HepG2 (cell line): ENCODE measurements around the gene CCNF. TPM values are rescaled to one million over a fixed set of nuclear protein-coding genes. Genes with fewer than 3 reads are reported as not detected.

Experiments used
- ATAC-seq: fragments of 200-7000 bp; cut with Tn5 transposase; 3 replicates; pipeline ENCODE4 v1.9.1; 2020; ENCODE audit warnings: mild to moderate bottlenecking, moderate library complexity
- BruUV-seq: library from RNA; stranded (reverse); fragments of 400-500 nt; replicated peaks from 2 replicates; lab custom pipeline; 2021; lab: Mats Ljungman, UMichigan
- CTCF ChIA-PET: fragments of 300-600 bp; formaldehyde crosslinking; extraction: SDS; loops from one replicate; lab custom pipeline; 2021; ENCODE audit warnings: low total read pairs, inconsistent platforms, low intra/inter-chr PET ratio; lab: Yijun Ruan, JAX
- POLR2A ChIA-PET: fragments of 350-600 bp; sonication (Branson Sonifier 250); formaldehyde crosslinking; loops from one replicate; lab custom pipeline; 2020; ENCODE audit warnings: antibody characterized with exemption, inconsistent platforms; lab: Yijun Ruan, JAX
- DNase-seq: peaks from one replicate; pipeline ENCODE4 v3.0.0-alpha.2; 2015; ENCODE audit warnings: low spot score
- FAIRE-seq: peaks from 3 replicates; lab custom pipeline; 2011; peaks lifted over from hg19 to GRCh38; lab: Jason Lieb, UNC
- H2AFZ ChIP-seq: one replicate; pipeline ENCODE4 v1.6.1; 2011; ENCODE audit warnings: low read length, inconsistent platforms
- H3K27ac ChIP-seq: fragments of 300-600 bp; 3 replicates; pipeline ENCODE4 v1.8.0; 2011; ENCODE audit warnings: mixed run types, mild to moderate bottlenecking, mixed read lengths, low read length, inconsistent platforms; ENCODE audit not compliant: insufficient read depth; ENCODE audit errors: extremely low read length
- H3K27me3 ChIP-seq, 2 experiments: fragments of 200-600 bp in 1 of 2; 2 replicates in 1 of 2; 3 replicates in 1 of 2; pipeline versions ENCODE4 v1.6.0 to v1.8.0; 2011; ENCODE audit warnings: low read length in 2 of 2, mild to moderate bottlenecking in 2 of 2, moderate library complexity in 2 of 2, inconsistent platforms in 1 of 2; ENCODE audit not compliant: insufficient read depth in 2 of 2, control insufficient read depth in 1 of 2
- H3K36me3 ChIP-seq, 2 experiments: fragments of 200-600 bp in 1 of 2; replicated peaks in 1 of 2; 2 replicates in 1 of 2; 3 replicates in 1 of 2; pipeline versions ENCODE4 v1.5.1 to v1.8.0; 2011; ENCODE audit warnings: low read length in 2 of 2, inconsistent platforms in 1 of 2; ENCODE audit not compliant: insufficient read depth in 2 of 2, control insufficient read depth in 1 of 2
- H3K4me1 ChIP-seq: 2 replicates; pipeline ENCODE4 v1.5.1; 2012; ENCODE audit warnings: low read length, inconsistent platforms; ENCODE audit not compliant: insufficient read depth
- H3K4me2 ChIP-seq: 2 replicates; pipeline ENCODE4 v1.6.0; 2011; ENCODE audit warnings: low read depth, low read length, inconsistent platforms
- H3K4me3 ChIP-seq, 3 experiments: fragments of 200-600 bp in 1 of 3; sonication (generic), shearing (Covaris generic) in 1 of 3; replicated peaks in 1 of 3; 2 replicates each; pipeline ENCODE4 v1.5.1; 2011 to 2016; ENCODE audit warnings: low read length in 3 of 3, inconsistent platforms in 2 of 3, low read depth in 2 of 3, mild to moderate bottlenecking in 2 of 3, control low read depth in 1 of 3, mixed read lengths in 1 of 3; ENCODE audit not compliant: insufficient read depth in 1 of 3
- H3K79me2 ChIP-seq: one replicate; pipeline ENCODE4 v1.6.1; 2011; ENCODE audit warnings: low read length, inconsistent platforms; ENCODE audit not compliant: insufficient read depth
- H3K9ac ChIP-seq: 2 replicates; pipeline ENCODE4 v1.6.0; 2011; ENCODE audit warnings: mild to moderate bottlenecking, low read depth, low read length, inconsistent platforms; ENCODE audit not compliant: insufficient read depth
- H3K9me3 ChIP-seq: 2 replicates; pipeline ENCODE4 v1.5.1; 2012; ENCODE audit warnings: mild to moderate bottlenecking, low read length
- H4K20me1 ChIP-seq: 2 replicates; pipeline ENCODE4 v1.6.0; 2011; ENCODE audit warnings: inconsistent platforms, mild to moderate bottlenecking, low read length, moderate library complexity; ENCODE audit not compliant: insufficient read depth
- EZH2 ChIP-seq: conservative IDR thresholded peaks from 2 replicates; pipeline ENCODE4 v1.6.1; 2012; ENCODE audit warnings: mild to moderate bottlenecking, low read depth, low read length, moderate library complexity
- FOXO4 ChIP-seq: sonication (generic); formaldehyde crosslinking; conservative IDR thresholded peaks from 2 replicates; pipeline ENCODE4 v1.8.1; 2023; ENCODE audit warnings: missing genetic modification reagents
- HMGXB4 ChIP-seq, 2 experiments: sonication (generic) in 1 of 2; formaldehyde crosslinking in 1 of 2; IDR thresholded peaks; 2 replicates each; pipeline versions ENCODE4 v1.4.0 to v1.6.1; 2018 to 2020; ENCODE audit warnings: missing genetic modification reagents in 2 of 2, borderline replicate concordance in 1 of 2, low read depth in 1 of 2, mild to moderate bottlenecking in 1 of 2, missing biosample characterization in 1 of 2
- HNRNPLL ChIP-seq: fragments of 200-400 bp; formaldehyde crosslinking; IDR thresholded peaks from 2 replicates; pipeline ENCODE4 v1.6.1; 2017; ENCODE audit warnings: mild to moderate bottlenecking, low read depth, low read length; ENCODE audit not compliant: poor library complexity, severe bottlenecking
- JDP2 ChIP-seq: sonication (generic); formaldehyde crosslinking; IDR thresholded peaks from 2 replicates; pipeline ENCODE4 v1.8.1; 2022; ENCODE audit warnings: missing genetic modification reagents, borderline replicate concordance
- KDM5A ChIP-seq: fragments of 200-600 bp; sonication (generic); IDR thresholded peaks from 2 replicates; pipeline ENCODE4 v1.7.0; 2018; ENCODE audit warnings: antibody characterized with exemption, mild to moderate bottlenecking, low read length, borderline replicate concordance
- KLF13 ChIP-seq: sonication (generic); formaldehyde crosslinking; IDR thresholded peaks from 2 replicates; pipeline ENCODE4 v1.4.0; 2020; ENCODE audit warnings: mild to moderate bottlenecking, missing genetic modification reagents
- MAF1 ChIP-seq: sonication (generic); formaldehyde crosslinking; IDR thresholded peaks from 2 replicates; pipeline ENCODE4 v1.5.0; 2020; ENCODE audit warnings: missing genetic modification reagents, borderline replicate concordance
- NR0B2 ChIP-seq: sonication (generic); formaldehyde crosslinking; IDR thresholded peaks from 2 replicates; pipeline ENCODE4 v1.4.0; 2020; ENCODE audit warnings: mild to moderate bottlenecking, missing genetic modification reagents
- PAWR ChIP-seq: sonication (generic); formaldehyde crosslinking; IDR thresholded peaks from 2 replicates; pipeline ENCODE4 v1.4.0; 2020; ENCODE audit warnings: missing genetic modification reagents, mild to moderate bottlenecking, borderline replicate concordance
- RAD51 ChIP-seq: fragments of 450-650 bp; IDR thresholded peaks from 2 replicates; pipeline ENCODE4 v1.6.1; 2016; ENCODE audit warnings: borderline replicate concordance
- ZNF546 ChIP-seq: sonication (generic); formaldehyde crosslinking; conservative IDR thresholded peaks from 2 replicates; pipeline ENCODE4 v1.8.1; 2023; ENCODE audit warnings: mild to moderate bottlenecking, missing genetic modification reagents
- WGBS: methylation state at CpG from one replicate; pipeline ENCODE4 v1.1.6; 2017; ENCODE audit warnings: low lambda C conversion rate; 5-methylcytosine and 5-hydroxymethylcytosine counted together
- in situ Hi-C: cut with HindIII; loops from 2 replicates; pipeline ENCODE4 v1.10.0; 2017; ENCODE audit warnings: low pct_unique_long_range_greater_than_20kb; ENCODE audit not compliant: extremely low pct_ligation_motif_present
- intact Hi-C: fragments of 100-400 bp; cut with micrococcal nuclease; formaldehyde crosslinking; loops from one replicate; pipeline ENCODE4 v1.10.0; 2022; ENCODE audit not compliant: unreplicated experiment
- polyA plus RNA-seq, 8 experiments: library from polyadenylated mRNA; depleted of rRNA in 3 of 8; stranded (reverse) in 7 of 8; unstranded in 1 of 8; fragments of >200 nt; fragmentation: Illumina TruSeq in 4 of 8; extraction: Trizol in 4 of 8; gene quantifications; 2 replicates each; pipeline versions ENCODE4 v1.2.1 to v1.2.3, GENCODE V29; 2011 to 2016; ENCODE audit warnings: low read depth in 4 of 8, missing spikeins in 1 of 8, mixed read lengths in 1 of 8; ENCODE audit not compliant: insufficient read depth in 1 of 8
- total RNA-seq, 5 experiments: library from RNA; depleted of rRNA; stranded (reverse); fragments of >200 nt; fragmentation: Illumina TruSeq; extraction: Trizol; gene quantifications; 2 replicates each; pipeline ENCODE4 v1.2.3, GENCODE V29; 2016; ENCODE audit warnings: low read depth in 1 of 5
- TF ChIP-seq, protein P1 (sequence below): sonication (generic); formaldehyde crosslinking; IDR thresholded peaks from 2 replicates; pipeline ENCODE4 v1.4.0; 2020; ENCODE audit warnings: mild to moderate bottlenecking, missing genetic modification reagents
- TF ChIP-seq, protein P2 (sequence below): IDR thresholded peaks from 2 replicates; pipeline ENCODE4 v1.6.1; 2016

Gene CCNF
- total and polyA plus RNA-seq, 2 of the 13 experiments (the other 11 are each of a cell fraction or from before 2014, with no cell fraction given): 6.4 to 22.8 TPM

- H3K27me3 ChIP-seq: no peaks in the 10 kb centered on the region
- POLR2A ChIA-PET: no interaction called here
- FAIRE-seq: no peak
These were observed 65.8 kb downstream of the CCNF start for GRCh38 chr16:2495041-2495440.

More at GRCh38 chr16:2495041-2495440, 65.8 kb downstream of the CCNF start:
- no peaks in the 10 kb centered on the region for H3K9me3 ChIP-seq
- no peak overlapping the region for H2AFZ ChIP-seq
- H4K20me1 ChIP-seq: no peaks in the 10 kb centered on the region
- CTCF ChIA-PET: no interaction called here
- DNase-seq: no peak
- no peak overlapping the region for H3K4me2 ChIP-seq
- no peak overlapping the region for H3K9ac ChIP-seq
- no peak for TF ChIP-seq MAF1
- TF ChIP-seq RAD51: no peak
- no peak for TF ChIP-seq PAWR (CRISPR knock-in tag)
- TF ChIP-seq, protein P1, sequence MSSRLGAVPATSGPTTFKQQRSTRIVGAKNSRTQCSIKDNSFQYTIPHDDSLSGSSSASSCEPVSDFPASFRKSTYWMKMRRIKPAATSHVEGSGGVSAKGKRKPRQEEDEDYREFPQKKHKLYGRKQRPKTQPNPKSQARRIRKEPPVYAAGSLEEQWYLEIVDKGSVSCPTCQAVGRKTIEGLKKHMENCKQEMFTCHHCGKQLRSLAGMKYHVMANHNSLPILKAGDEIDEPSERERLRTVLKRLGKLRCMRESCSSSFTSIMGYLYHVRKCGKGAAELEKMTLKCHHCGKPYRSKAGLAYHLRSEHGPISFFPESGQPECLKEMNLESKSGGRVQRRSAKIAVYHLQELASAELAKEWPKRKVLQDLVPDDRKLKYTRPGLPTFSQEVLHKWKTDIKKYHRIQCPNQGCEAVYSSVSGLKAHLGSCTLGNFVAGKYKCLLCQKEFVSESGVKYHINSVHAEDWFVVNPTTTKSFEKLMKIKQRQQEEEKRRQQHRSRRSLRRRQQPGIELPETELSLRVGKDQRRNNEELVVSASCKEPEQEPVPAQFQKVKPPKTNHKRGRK: no peak
- no peak for TF ChIP-seq KLF13 (CRISPR knock-in tag)
- no peak for TF ChIP-seq HMGXB4 (CRISPR knock-in tag; IDR thresholded peaks at IDR 0.05; ENCODE audit: borderline replicate concordance in 1 of 2, low read depth in 1 of 2)
- TF ChIP-seq ZNF546 (CRISPR knock-in tag): no peak
- no peak for TF ChIP-seq NR0B2 (CRISPR knock-in tag)
- TF ChIP-seq KDM5A: no peak
- TF ChIP-seq, protein P2, sequence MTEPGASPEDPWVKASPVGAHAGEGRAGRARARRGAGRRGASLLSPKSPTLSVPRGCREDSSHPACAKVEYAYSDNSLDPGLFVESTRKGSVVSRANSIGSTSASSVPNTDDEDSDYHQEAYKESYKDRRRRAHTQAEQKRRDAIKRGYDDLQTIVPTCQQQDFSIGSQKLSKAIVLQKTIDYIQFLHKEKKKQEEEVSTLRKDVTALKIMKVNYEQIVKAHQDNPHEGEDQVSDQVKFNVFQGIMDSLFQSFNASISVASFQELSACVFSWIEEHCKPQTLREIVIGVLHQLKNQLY (CRISPR knock-in tag): no peak
- no peak for TF ChIP-seq EZH2
- no peak for TF ChIP-seq FOXO4 (CRISPR knock-in tag)
- no peak for TF ChIP-seq JDP2
- TF ChIP-seq HNRNPLL: no peak
- in situ Hi-C loops (no loop called here), intact Hi-C loops (no loop called here)
- peaks cover 5% of the 10 kb centered on the region for H3K79me2 ChIP-seq
- peaks cover 13 to 29% of the 10 kb centered on the region in 2 experiments; a peak in 4 of 5 replicates for H3K36me3 ChIP-seq
- BruUV-seq: no TSS peak
- no peak overlapping the region for H3K4me3 ChIP-seq
- H3K27ac ChIP-seq: no peak overlapping the region
- WGBS: 97% methylated on average over 5 of the region's 5 CpGs
- H3K4me1 ChIP-seq: peaks cover 24% of the 10 kb centered on the region
- ATAC-seq: no peak
